ENCODE data around the gene RUFY3. TPM values are rescaled to one million over a fixed set of nuclear protein-coding genes. Genes with fewer than 3 reads are reported as not detected.

The RUFY3 gene
- polyA plus RNA-seq, 3 donors = 11.1 to 37.3 (median 12.5) TPM

- Mint-ChIP-seq H3K9me3 (peaks cover 0 to 2% (median 0%) of the 10 kb centered on the region in 7 donors), H3K4me1 (peaks cover 3% of the 10 kb centered on the region), H3K27ac (no peak overlapping the region), H3K36me3 (no peaks in the 10 kb centered on the region), H3K4me3 (no peak overlapping the region), H3K27me3 (ENCODE audit: low read depth in 3 of 3) (peaks cover 0 to 1% (median 0%) of the 10 kb centered on the region in 3 donors)
- no peak for DNase-seq
- Histone ChIP-seq H3K27ac (ENCODE audit: low read depth in 1 of 2, low read length in 2 of 2) (no peak overlapping the region), H3K79me2 (ENCODE audit: insufficient read depth, low read length) (no peaks in the 10 kb centered on the region), H3K4me2 (replicated peaks; ENCODE audit: extremely low read depth, low read length, poor library complexity, severe bottlenecking) (no peak overlapping the region), H3K4me3 (replicated peaks in 1 of 3; ENCODE audit: low read depth in 2 of 3, low read length in 3 of 3) (no peak overlapping the region), H3K27me3 (ENCODE audit: control insufficient read depth in 2 of 2, insufficient read depth in 2 of 2, low read length in 2 of 2) (no peaks in the 10 kb centered on the region), H3K4me1 (ENCODE audit: control insufficient read depth in 1 of 2, insufficient read depth in 2 of 2, low read length in 2 of 2) (no peaks in the 10 kb centered on the region), H2AFZ (ENCODE audit: insufficient read depth, low read depth, low read length, poor library complexity, severe bottlenecking) (no peak overlapping the region), H3K9me3 (replicated peaks in 1 of 2; ENCODE audit: control insufficient read depth in 1 of 2, insufficient read depth in 1 of 2, low read length in 2 of 2) (no peaks in the 10 kb centered on the region), H4K20me1 (ENCODE audit: insufficient read depth, low read length) (no peaks in the 10 kb centered on the region), H3K36me3 (replicated peaks in 1 of 2; ENCODE audit: control insufficient read depth in 1 of 2, insufficient read depth in 2 of 2, low read length in 2 of 2) (no peaks in the 10 kb centered on the region), H3K9ac (ENCODE audit: insufficient read depth, low read length, poor library complexity, severe bottlenecking) (no peak overlapping the region)
- TF ChIP-seq, protein P1, sequence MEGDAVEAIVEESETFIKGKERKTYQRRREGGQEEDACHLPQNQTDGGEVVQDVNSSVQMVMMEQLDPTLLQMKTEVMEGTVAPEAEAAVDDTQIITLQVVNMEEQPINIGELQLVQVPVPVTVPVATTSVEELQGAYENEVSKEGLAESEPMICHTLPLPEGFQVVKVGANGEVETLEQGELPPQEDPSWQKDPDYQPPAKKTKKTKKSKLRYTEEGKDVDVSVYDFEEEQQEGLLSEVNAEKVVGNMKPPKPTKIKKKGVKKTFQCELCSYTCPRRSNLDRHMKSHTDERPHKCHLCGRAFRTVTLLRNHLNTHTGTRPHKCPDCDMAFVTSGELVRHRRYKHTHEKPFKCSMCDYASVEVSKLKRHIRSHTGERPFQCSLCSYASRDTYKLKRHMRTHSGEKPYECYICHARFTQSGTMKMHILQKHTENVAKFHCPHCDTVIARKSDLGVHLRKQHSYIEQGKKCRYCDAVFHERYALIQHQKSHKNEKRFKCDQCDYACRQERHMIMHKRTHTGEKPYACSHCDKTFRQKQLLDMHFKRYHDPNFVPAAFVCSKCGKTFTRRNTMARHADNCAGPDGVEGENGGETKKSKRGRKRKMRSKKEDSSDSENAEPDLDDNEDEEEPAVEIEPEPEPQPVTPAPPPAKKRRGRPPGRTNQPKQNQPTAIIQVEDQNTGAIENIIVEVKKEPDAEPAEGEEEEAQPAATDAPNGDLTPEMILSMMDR (IDR thresholded peaks at IDR 0.05) = no peak
- no CpG with 5 or more reads among the region's 1 CpG for WGBS (ENCODE audit: insufficient coverage)
- intact Hi-C loops (cut with micrococcal nuclease) = no loop called here
These were observed 47.0 kb upstream of the RUFY3 start for GRCh38 chr4:70674731-70675130.

DNA sequence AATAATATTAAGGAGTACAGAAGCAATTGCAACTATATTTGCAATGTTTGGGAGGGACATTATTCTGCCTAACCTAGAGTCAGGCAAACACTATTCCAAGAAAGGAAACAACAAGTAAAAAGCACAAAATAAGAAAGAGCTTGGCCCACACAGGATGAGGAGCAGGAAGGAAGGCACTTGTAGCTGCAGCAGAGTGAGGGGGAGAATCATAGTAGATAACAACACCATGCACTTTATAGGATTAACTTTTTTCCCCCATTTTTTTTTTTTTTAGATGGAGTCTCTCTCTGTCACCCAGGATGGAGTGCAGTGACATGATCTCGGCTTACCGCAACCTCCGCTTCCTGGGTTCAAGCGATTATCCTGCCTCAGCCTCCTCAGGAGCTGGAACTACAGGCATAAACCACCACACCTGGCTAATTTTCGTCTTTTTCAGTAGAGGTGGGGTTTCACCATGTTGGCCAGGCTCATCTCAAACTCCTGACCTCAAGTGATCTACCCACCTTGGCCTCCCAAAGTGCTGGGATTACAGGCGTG is 45.1 kb upstream of the RUFY3 start:
- TF ChIP-seq, protein P1 (IDR thresholded peaks at IDR 0.05) = no peak
- H3K9ac ChIP-seq (ENCODE audit: insufficient read depth, low read length, poor library complexity, severe bottlenecking) = no peak overlapping the region
- no peaks in the 10 kb centered on the region for H3K27me3 ChIP-seq (ENCODE audit: control insufficient read depth in 2 of 2, insufficient read depth in 2 of 2, low read length in 2 of 2)
- no peaks in the 10 kb centered on the region for H3K79me2 ChIP-seq (ENCODE audit: insufficient read depth, low read length)
- intact Hi-C loops (cut with micrococcal nuclease) = no loop called here
- no peak overlapping the region for H3K4me3 ChIP-seq (replicated peaks in 1 of 3; ENCODE audit: low read depth in 2 of 3, low read length in 3 of 3)
- no peak for DNase-seq
- 83% methylated on average over 1 of the region's 6 CpGs for WGBS (ENCODE audit: insufficient coverage)
- Mint-ChIP-seq H3K36me3 (no peaks in the 10 kb centered on the region), H3K4me3 (no peak overlapping the region), H3K27ac (no peak overlapping the region), H3K27me3 (ENCODE audit: low read depth in 3 of 3) (peaks cover 0 to 1% (median 0%) of the 10 kb centered on the region in 3 donors), H3K9me3 (peaks cover 0 to 2% (median 0%) of the 10 kb centered on the region in 7 donors), H3K4me1 (no peaks in the 10 kb centered on the region)
- no peaks in the 10 kb centered on the region for H3K36me3 ChIP-seq (replicated peaks in 1 of 2; ENCODE audit: control insufficient read depth in 1 of 2, insufficient read depth in 2 of 2, low read length in 2 of 2)
- H3K4me1 ChIP-seq (ENCODE audit: control insufficient read depth in 1 of 2, insufficient read depth in 2 of 2, low read length in 2 of 2) = no peaks in the 10 kb centered on the region
- H3K27ac ChIP-seq (ENCODE audit: low read depth in 1 of 2, low read length in 2 of 2) = no peak overlapping the region
- H3K4me2 ChIP-seq (replicated peaks; ENCODE audit: extremely low read depth, low read length, poor library complexity, severe bottlenecking) = no peak overlapping the region
- no peaks in the 10 kb centered on the region for H3K9me3 ChIP-seq (replicated peaks in 1 of 2; ENCODE audit: control insufficient read depth in 1 of 2, insufficient read depth in 1 of 2, low read length in 2 of 2)
- H2AFZ ChIP-seq (ENCODE audit: insufficient read depth, low read depth, low read length, poor library complexity, severe bottlenecking) = no peak overlapping the region
- no peaks in the 10 kb centered on the region for H4K20me1 ChIP-seq (ENCODE audit: insufficient read depth, low read length)

All from CD14-positive monocyte (primary cell).